HEK293T (cell line): ENCODE data around the gene MGAT1.

Experiments
- CTCF ChIA-PET: fragments of 350-600 bp; formaldehyde crosslinking; extraction: SDS; loops from one replicate; lab custom pipeline; 2021; ENCODE audit warnings: antibody characterized with exemption, inconsistent platforms; lab: Yijun Ruan, JAX
- POLR2A ChIA-PET: fragments of 350-600 bp; formaldehyde crosslinking; extraction: SDS; loops from one replicate; lab custom pipeline; 2020; ENCODE audit warnings: antibody characterized with exemption, inconsistent platforms; lab: Yijun Ruan, JAX
- DNase-seq: peaks from one replicate; pipeline ENCODE4 v3.0.0; 2012; ENCODE audit warnings: mixed read lengths; ENCODE audit errors: extremely low spot score
- ARNT ChIP-seq: fragments of 450-650 bp; IDR thresholded peaks from 2 replicates; pipeline ENCODE4 v1.6.1; 2017; ENCODE audit warnings: mild to moderate bottlenecking
- BHLHE40 ChIP-seq: fragments of 450-650 bp; IDR thresholded peaks from 2 replicates; pipeline ENCODE4 v1.6.1; 2016; ENCODE audit warnings: mild to moderate bottlenecking, moderate library complexity, borderline replicate concordance
- CTBP1 ChIP-seq: fragments of 450-650 bp; IDR thresholded peaks from 2 replicates; pipeline ENCODE4 v1.6.1; 2016; ENCODE audit warnings: borderline replicate concordance
- ELF4 ChIP-seq: fragments of 450-650 bp; IDR thresholded peaks from 2 replicates; pipeline ENCODE4 v1.6.1; 2017; ENCODE audit warnings: antibody characterized with exemption
- FOXA1 ChIP-seq: fragments of 450-650 bp; IDR thresholded peaks from 2 replicates; pipeline ENCODE4 v1.6.1; 2016; ENCODE audit warnings: mild to moderate bottlenecking
- FOXK2 ChIP-seq: fragments of 450-650 bp; IDR thresholded peaks from 2 replicates; pipeline ENCODE4 v1.6.1; 2016; ENCODE audit warnings: mild to moderate bottlenecking
- FOXM1 ChIP-seq: fragments of 450-650 bp; IDR thresholded peaks from 2 replicates; pipeline ENCODE4 v1.6.1; 2017; ENCODE audit warnings: mild to moderate bottlenecking, borderline replicate concordance
- HDGF ChIP-seq: fragments of 450-650 bp; IDR thresholded peaks from 2 replicates; pipeline ENCODE4 v1.6.1; 2017; ENCODE audit warnings: antibody characterized with exemption, borderline replicate concordance
- L3MBTL2 ChIP-seq: fragments of 450-650 bp; conservative IDR thresholded peaks from 2 replicates; pipeline ENCODE4 v1.6.1; 2016; ENCODE audit warnings: mild to moderate bottlenecking
- LEF1 ChIP-seq: fragments of 450-650 bp; IDR thresholded peaks from 2 replicates; pipeline ENCODE4 v1.6.1; 2017; ENCODE audit warnings: mild to moderate bottlenecking, borderline replicate concordance
- NFRKB ChIP-seq: fragments of 450-650 bp; IDR thresholded peaks from 2 replicates; pipeline ENCODE4 v1.6.1; 2016; ENCODE audit warnings: mild to moderate bottlenecking, moderate library complexity
- SP1 ChIP-seq: fragments of 450-650 bp; IDR thresholded peaks from 2 replicates; pipeline ENCODE4 v1.6.1; 2017
- SUZ12 ChIP-seq: fragments of 450-650 bp; IDR thresholded peaks from 2 replicates; pipeline ENCODE4 v1.6.1; 2016; ENCODE audit warnings: mild to moderate bottlenecking
- TARDBP ChIP-seq: fragments of 450-650 bp; IDR thresholded peaks from 2 replicates; pipeline ENCODE4 v1.6.1; 2016
- ZNF384 ChIP-seq: fragments of 450-650 bp; IDR thresholded peaks from 2 replicates; pipeline ENCODE4 v1.6.1; 2016
- TF ChIP-seq, protein P1 (sequence below): fragments of 450-650 bp; IDR thresholded peaks from 2 replicates; pipeline ENCODE4 v1.6.1; 2016

The MGAT1 gene

GRCh38 chr5:180824630-180825476, 22.2 kb upstream of the MGAT1 start:
- CTCF ChIA-PET, result no interaction called here
- no peak for DNase-seq
- POLR2A ChIA-PET, result interaction anchor here (1.5 to 1.6 kb wide), 2 partner anchors 9 to 15 kb away, joined by 4 to 7 read pairs; no protein-coding TSS in a partner anchor
- TF ChIP-seq FOXK2 (no peak), LEF1 (no peak), L3MBTL2 (no peak), ZNF384 (no peak), HDGF (no peak), FOXA1 (no peak), NFRKB (no peak), ARNT (no peak), BHLHE40 (no peak), SP1 (no peak), CTBP1 (no peak), FOXM1 (no peak), TARDBP (no peak), SUZ12 (no peak), ELF4 (no peak)
- TF ChIP-seq, protein P1, sequence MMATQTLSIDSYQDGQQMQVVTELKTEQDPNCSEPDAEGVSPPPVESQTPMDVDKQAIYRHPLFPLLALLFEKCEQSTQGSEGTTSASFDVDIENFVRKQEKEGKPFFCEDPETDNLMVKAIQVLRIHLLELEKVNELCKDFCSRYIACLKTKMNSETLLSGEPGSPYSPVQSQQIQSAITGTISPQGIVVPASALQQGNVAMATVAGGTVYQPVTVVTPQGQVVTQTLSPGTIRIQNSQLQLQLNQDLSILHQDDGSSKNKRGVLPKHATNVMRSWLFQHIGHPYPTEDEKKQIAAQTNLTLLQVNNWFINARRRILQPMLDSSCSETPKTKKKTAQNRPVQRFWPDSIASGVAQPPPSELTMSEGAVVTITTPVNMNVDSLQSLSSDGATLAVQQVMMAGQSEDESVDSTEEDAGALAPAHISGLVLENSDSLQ, result no peak

DNA sequence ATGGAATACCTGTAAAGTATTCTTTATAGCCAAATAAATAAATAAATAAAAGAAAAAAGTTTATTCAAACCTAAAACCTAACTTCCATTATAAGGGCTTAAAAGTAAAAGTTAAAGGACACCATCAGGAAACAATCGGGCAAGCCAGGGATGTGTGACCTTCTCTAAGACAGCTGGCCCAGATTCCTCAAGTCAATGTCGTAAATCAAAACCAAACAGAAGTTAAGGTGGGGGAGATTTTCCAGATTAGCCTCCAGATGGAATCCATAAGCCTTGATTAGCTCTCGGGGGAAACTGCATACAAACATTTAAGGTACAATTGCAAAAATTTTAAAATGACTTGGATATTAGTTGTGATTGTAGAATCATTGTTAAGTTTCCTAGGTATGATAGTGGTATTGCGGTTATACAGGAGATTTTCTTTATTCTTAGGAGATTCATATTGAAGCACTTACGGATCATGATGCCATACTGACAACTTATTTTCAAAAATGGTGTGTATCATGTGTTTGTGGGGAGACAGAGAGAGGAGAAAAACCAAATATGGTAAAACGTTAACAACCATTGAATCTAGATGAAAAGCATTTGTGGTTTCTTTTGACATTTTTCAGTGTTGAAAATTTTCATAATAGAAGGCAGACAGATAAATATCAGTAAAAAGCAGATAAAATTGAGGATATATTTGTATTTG, 21.5 kb upstream of the MGAT1 start:
- no peak for DNase-seq
- ChIA-PET POLR2A (interaction anchor here (1.0 to 1.6 kb wide), 2 partner anchors 14 kb away, joined by 4 read pairs; no protein-coding TSS in a partner anchor), CTCF (no interaction called here)
- TF ChIP-seq, protein P1, result peak; percentile 35; the same call in 1 of the 2 replicates
- no peak for TF ChIP-seq LEF1
- TF ChIP-seq BHLHE40, result no peak

- ChIA-PET POLR2A (interaction anchor here (1.0 kb wide), 1 partner anchor 13 kb away, joined by 4 read pairs; no protein-coding TSS in a partner anchor), CTCF (no interaction called here)
- TF ChIP-seq SUZ12 (no peak), ARNT (no peak), FOXK2 (no peak), SP1 (no peak), FOXA1 (no peak), LEF1 (no peak), HDGF (no peak), L3MBTL2 (no peak), FOXM1 (no peak), TARDBP (no peak), ZNF384 (no peak), CTBP1 (no peak), BHLHE40 (no peak)
- TF ChIP-seq, protein P1, result no peak
- no peak for DNase-seq
Observed at GRCh38 chr5:180823346-180823745, 20.7 kb upstream of the MGAT1 start.

GRCh38 chr5:180821538-180821937, 18.9 kb upstream of the MGAT1 start:
- ChIA-PET CTCF (no interaction called here), POLR2A (interaction anchor here (0.7 kb wide), 1 partner anchor 11 kb away, joined by 3 read pairs; no protein-coding TSS in a partner anchor)
- no peak for TF ChIP-seq LEF1
- no peak for TF ChIP-seq BHLHE40
- TF ChIP-seq SP1, result no peak
- TF ChIP-seq ARNT, result no peak
- TF ChIP-seq FOXA1, result no peak
- no peak for TF ChIP-seq HDGF
- TF ChIP-seq TARDBP, result no peak
- TF ChIP-seq ELF4, result no peak
- TF ChIP-seq FOXM1, result no peak
- TF ChIP-seq, protein P1, result no peak
- no peak for TF ChIP-seq SUZ12
- TF ChIP-seq L3MBTL2, result no peak
- no peak for TF ChIP-seq NFRKB
- no peak for TF ChIP-seq FOXK2
- no peak for DNase-seq

GRCh38 chr5:180820788-180821321, 18.2 kb upstream of the MGAT1 start:
- no peak for TF ChIP-seq CTBP1
- no peak for TF ChIP-seq ZNF384
- TF ChIP-seq, protein P1, result no peak
- TF ChIP-seq FOXM1, result no peak
- TF ChIP-seq TARDBP, result no peak
- no peak for TF ChIP-seq ARNT
- TF ChIP-seq ELF4, result no peak
- TF ChIP-seq SUZ12, result no peak
- no peak for TF ChIP-seq BHLHE40
- TF ChIP-seq FOXA1, result no peak
- TF ChIP-seq FOXK2, result no peak
- no peak for TF ChIP-seq HDGF
- TF ChIP-seq L3MBTL2, result no peak
- TF ChIP-seq SP1, result no peak
- no peak for TF ChIP-seq LEF1
- TF ChIP-seq NFRKB, result no peak
- no peak for DNase-seq
- POLR2A ChIA-PET, result interaction anchor here (0.7 kb wide), 1 partner anchor 10 kb away, joined by 3 read pairs; no protein-coding TSS in a partner anchor
- CTCF ChIA-PET, result no interaction called here
